GM19463 (cell line): ENCODE results near the gene OSM.

Experiments
- ATAC-seq: cut with Tn5 transposase; IDR thresholded peaks from one replicate; pipeline ENCODE4 v1.9.1; 2021; ENCODE audit warnings: mild to moderate bottlenecking, moderate library complexity; ENCODE audit not compliant: unreplicated experiment

Gene OSM

GRCh38 chr22:30266445-30267381 lies at the start of gene OSM:
Gene OSM (minus strand): TSS chr22:30266851. CDS start chr22:30266799, 52 bp downstream.
- ATAC-seq: no peak

GRCh38 chr22:30315962-30316576 lies 49.4 kb upstream of the OSM start:
- no peak for ATAC-seq

GRCh38 chr22:30314915-30315314 lies 48.3 kb upstream of the OSM start:
- ATAC-seq: peak; percentile 53

GRCh38 chr22:30313527-30314363 lies 47.1 kb upstream of the OSM start:
- no peak for ATAC-seq

GRCh38 chr22:30312053-30312452 lies 45.4 kb upstream of the OSM start:
- no peak for ATAC-seq

GRCh38 chr22:30310881-30311771 lies 44.5 kb upstream of the OSM start:
- ATAC-seq: no peak

DNA sequence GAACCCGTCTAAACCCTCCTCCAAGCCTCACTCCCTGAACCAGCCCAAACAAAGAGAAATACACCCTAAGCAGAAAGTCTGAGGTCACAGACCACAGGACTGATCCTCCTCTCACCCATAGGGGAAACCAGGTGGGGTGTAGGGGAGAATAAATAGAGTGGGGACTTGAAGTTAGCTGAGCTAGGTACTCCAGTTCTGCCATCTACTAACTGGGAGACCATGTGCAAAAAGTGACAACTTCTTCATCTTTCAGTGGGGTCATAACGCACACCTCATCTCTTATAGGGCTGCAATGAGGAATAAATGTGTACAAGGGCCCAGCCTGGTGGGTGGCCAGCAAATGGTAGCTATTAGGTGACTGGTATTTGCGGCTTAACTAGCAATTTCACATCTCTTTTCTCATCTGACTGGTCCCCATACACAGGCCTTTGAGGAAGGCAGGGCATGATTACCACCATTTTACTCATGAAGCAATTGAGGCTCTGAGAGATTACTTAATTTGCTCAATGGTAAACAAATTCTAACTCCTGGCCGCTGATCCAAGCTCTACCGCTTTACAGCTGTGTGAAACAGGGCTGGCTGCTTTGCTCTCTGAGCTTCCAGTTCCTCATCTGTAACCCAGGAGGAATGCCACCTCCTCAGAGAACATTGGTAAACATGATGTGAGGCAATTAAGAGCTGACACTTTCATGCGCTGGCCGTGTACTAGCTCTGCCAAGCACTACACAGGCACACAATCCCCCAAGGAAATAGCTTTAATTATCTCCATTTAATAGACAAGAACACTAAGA lies 43.5 kb upstream of the OSM start:
- no peak for ATAC-seq

DNA sequence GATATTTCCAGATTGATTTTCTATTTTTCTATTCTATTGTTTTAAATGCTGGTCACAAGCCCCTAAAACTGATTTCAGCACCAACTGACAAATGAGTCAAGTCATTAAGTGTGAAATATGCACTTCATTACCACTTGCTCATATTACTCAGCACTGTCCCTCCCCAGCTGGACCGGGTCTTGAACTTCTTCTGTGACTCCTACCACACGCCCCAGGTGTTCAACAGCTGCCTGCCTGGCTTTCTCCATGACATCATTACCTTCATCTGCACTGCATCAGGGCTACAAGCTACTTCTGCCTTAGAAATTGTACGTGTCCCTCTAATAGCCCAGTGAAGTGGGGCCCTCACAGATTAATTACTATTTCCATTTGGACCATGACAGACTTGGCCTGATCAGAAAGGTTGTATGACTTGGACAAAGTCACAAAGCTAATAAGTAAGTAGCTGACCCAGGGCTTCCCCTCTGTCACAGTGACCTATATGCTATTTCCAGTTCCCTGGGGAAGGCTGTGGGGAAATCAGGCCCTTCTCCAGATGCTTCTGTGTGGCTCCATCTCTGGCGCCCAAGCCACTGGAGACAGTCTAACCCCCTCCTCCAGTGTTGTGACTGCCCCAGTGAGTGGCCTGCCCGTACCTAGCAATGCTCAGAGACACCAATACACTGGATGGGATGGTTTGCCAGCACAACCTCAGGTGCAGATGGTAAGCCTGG lies 42.0 kb upstream of the OSM start:
- no peak for ATAC-seq

DNA sequence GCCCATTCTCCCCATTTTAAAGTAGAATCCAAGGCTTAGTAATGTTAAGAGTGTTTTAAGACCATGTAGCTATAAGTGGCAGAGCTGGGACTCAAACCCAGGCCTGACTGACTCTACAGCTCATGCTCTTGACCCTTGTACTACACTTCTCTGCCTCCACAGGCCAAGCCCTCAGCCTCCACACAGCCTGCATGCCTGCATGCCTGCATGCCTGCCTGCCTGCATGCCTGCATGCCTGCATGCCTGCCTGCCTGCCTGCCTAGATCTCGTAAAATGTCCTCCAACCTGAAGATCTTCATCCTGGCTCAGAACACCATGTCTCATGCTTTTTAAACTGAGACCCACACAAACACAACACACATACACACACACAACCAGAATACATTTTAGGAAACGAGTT lies 41.4 kb upstream of the OSM start:
- ATAC-seq: no peak

GRCh38 chr22:30307041-30307574 lies 40.5 kb upstream of the OSM start:
- no peak for ATAC-seq

DNA sequence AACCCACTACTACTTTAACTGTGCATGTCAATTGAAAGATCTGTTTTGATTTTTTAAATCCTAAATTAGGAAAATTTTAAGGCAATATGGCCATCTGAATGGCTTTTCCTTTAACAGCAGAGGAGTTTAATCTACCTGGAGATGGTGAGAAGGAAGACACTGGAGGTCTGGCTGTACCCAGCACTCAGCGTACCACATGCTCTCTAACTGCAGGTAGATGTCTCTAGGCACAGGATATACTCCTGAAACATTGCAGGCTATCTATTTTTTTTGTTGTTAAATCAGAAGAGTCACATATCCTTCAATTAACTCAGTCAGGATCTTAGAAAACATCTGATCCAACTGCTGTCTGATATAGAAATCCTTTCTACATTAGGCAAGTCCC lies 40.0 kb upstream of the OSM start:
- no peak for ATAC-seq

GRCh38 chr22:30305906-30306626 lies 39.4 kb upstream of the OSM start:
- ATAC-seq: no peak

DNA sequence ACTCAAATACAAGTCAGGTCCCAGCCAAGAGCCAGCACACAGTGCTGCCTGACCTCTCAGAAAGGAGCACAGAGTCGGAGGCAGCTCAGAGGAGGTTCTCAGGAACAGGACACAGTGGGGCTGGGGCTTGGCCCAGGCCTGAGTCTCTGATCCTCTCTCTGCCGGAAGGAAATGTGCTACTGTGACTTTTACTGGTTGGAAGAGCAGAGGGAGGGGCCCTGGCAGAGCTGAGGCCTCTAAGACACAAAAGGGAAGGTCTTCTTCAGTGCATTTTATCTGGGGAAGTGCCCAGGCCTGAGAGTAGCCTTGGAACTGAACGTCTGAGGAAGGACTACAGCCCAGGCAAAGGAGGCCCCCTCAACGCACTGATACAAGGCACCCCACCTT lies 38.9 kb upstream of the OSM start:
- ATAC-seq: no peak

DNA sequence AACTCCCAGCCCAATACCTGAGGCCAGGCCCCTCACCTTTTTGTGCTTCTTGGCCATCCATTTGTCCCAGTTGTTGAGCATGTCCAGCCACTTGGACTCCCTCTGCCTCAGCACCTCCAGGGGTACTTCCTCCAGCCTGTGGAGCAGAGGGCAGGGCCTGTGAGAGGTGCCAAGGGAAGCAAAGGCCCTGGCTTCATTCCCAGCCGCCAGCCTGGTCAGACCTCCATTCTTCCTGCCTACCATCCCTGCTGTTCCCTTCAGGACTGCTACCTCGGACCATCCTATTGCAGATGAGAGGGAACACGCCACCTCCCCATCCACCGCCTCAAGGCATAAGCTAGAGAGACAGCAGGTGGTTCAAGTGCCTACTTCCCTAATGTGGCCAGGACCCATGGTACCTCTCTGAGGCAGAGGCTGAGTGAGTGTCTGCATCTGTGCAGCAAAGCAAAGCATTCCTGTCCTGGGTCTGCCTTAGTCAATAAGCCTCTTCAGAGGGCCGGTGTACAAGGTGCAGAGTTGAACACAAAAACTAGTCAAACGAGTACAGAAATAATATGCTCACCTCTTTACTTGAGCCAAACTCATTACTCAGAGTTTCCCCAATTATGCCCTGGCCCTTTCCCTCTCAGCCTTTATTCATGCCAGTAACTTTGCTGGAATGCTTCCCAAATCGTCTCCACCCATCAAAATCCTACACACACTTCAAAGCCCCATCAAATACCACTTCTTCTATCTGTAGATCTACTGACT lies 38.0 kb upstream of the OSM start:
- no peak for ATAC-seq

DNA sequence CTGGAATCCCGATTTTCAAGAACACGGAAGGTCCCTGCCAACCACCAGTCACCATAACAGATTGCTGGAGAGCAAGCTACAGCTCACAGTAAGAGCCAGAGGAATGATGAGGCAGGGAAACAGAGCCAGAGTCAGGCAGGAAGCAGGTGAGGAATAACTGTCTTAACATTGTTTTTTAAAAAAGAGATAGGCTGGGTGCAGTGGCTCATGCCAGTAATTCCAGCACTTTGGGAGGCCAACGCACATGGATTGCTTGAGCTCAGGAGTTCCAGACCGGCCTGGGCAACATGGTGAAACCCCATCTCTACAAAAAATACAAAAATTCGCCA lies 36.1 kb upstream of the OSM start:
- no peak for ATAC-seq

DNA sequence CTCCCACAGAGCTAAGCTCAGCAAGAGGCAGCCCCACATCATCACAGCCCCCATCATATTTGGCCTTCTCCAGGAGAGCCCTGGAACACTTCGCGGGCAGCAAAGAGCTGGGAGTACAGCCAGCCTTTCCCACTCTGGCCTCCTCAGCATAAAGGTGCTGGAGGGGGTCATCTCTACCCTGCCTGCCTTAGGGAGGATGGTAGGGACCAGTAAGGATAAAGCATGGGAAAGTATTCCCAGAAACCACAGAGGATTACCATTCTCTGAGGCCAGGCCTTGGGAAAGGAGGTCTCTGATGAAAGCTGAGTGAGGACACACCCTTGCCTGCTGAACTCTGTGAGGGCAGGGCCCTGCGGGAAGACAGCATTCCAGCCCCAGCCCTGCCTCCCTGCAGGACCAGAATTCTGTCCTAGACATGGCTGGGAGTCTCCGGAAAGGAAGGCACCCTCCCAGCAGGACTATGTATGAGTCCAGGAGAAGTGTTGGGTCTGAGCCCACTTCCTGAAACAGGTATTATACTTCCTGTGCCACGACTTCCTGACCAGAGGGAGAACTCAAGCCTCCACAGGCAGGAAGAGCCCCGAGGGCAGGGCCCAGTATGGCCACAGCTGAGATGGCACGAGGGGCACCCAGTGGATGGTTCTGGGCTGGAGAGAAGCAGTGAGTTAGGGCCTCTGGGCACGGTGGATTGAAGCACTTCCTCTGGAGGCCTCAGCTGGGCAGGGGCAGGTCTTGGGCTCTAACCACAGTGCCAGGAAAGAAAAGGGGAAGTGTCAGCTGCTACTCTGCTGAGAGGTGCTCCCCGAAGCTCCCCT lies 35.6 kb upstream of the OSM start:
- no peak for ATAC-seq

GRCh38 chr22:30299322-30299721 lies 32.7 kb upstream of the OSM start:
- no peak for ATAC-seq
